Measurements from ENCODE around the gene OSR1.
"Not testable (repeated sequence)": the region's sequence is repeated elsewhere in the genome, so short reads cannot be mapped to it uniquely, and the experiment has no call there.

OSR1 gene

GRCh38 chr2:19330436-19330835 is 28.0 kb downstream of the OSR1 start:
- no peak for DNase-seq

- DNase-seq = no peak
These were observed 29.0 kb downstream of the OSR1 start for GRCh38 chr2:19329445-19329844.

- DNase-seq = no peak
These were observed 30.9 kb downstream of the OSR1 start for GRCh38 chr2:19327496-19327895.

GRCh38 chr2:19321946-19322345 is 36.5 kb downstream of the OSR1 start:
- DNase-seq = no peak

GRCh38 chr2:19320813-19321212 is 37.6 kb downstream of the OSR1 start:
- no peak for DNase-seq

- DNase-seq = no peak
These were observed 38.7 kb downstream of the OSR1 start for GRCh38 chr2:19319698-19320097.

GRCh38 chr2:19319064-19319463 is 39.4 kb downstream of the OSR1 start:
- no peak for DNase-seq

- DNase-seq = no peak
These were observed 44.9 kb downstream of the OSR1 start for GRCh38 chr2:19313553-19313952.

- no peak for DNase-seq
These were observed 45.5 kb downstream of the OSR1 start for GRCh38 chr2:19312949-19313348.

GRCh38 chr2:19306065-19306464 is 52.4 kb downstream of the OSR1 start:
- DNase-seq = not testable (repeated sequence)

- DNase-seq = not testable (repeated sequence)
These were observed 52.9 kb downstream of the OSR1 start for GRCh38 chr2:19305400-19306055.

GRCh38 chr2:19301706-19302105 is 56.7 kb downstream of the OSR1 start:
- no peak for DNase-seq
